Effector memory CD4-positive, alpha-beta T cell (primary cell): ENCODE measurements around the gene ADAM19.

Experiments
- DNase-seq, 3 donors: peaks; one replicate each; pipeline ENCODE4 v3.0.0-alpha.2; 2020
- H3K27ac ChIP-seq: 2 replicates; pipeline ENCODE4 v1.7.0; 2013; ENCODE audit warnings: mild to moderate bottlenecking, low read length, moderate library complexity; ENCODE audit not compliant: insufficient read depth, poor library complexity, severe bottlenecking
- H3K27me3 ChIP-seq: replicated peaks from 2 replicates; pipeline ENCODE4 v1.7.0; 2013; ENCODE audit warnings: mild to moderate bottlenecking, low read length; ENCODE audit not compliant: insufficient read depth, control insufficient read depth, poor library complexity, severe bottlenecking
- H3K36me3 ChIP-seq: 2 replicates; pipeline ENCODE4 v1.7.0; 2013; ENCODE audit warnings: mild to moderate bottlenecking, low read length, moderate library complexity; ENCODE audit not compliant: control insufficient read depth, insufficient read depth
- H3K4me1 ChIP-seq: 2 replicates; pipeline ENCODE4 v1.7.0; 2013; ENCODE audit warnings: low read length, mild to moderate bottlenecking; ENCODE audit not compliant: control insufficient read depth, insufficient read depth, poor library complexity, severe bottlenecking
- H3K4me3 ChIP-seq: 2 replicates; pipeline ENCODE4 v1.7.0; 2013; ENCODE audit warnings: low read length, low read depth, mild to moderate bottlenecking; ENCODE audit not compliant: insufficient read depth, poor library complexity, severe bottlenecking
- H3K9me3 ChIP-seq: 2 replicates; pipeline ENCODE4 v1.7.0; 2013; ENCODE audit warnings: mild to moderate bottlenecking, low read length, moderate library complexity; ENCODE audit not compliant: control insufficient read depth

ADAM19 gene

DNA sequence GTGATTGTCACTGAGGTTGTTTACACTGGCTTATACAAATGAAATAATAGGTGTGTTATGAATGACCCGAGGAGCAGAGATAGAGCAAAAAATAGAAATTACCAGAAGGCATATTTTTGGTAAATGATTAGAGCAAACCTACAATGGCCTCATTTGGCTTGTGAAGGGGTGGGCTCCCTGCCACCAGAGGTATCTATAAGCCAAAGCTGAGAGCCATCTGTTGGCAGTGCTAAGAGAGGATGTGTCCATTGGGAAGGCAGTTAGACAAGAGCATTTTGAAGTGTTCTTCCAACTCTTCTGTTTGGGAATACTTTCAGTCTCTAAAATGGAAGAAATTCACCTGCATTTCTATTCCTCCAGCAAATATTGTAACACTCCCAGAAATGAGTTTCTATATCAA is 104.9 kb downstream of the ADAM19 start:
- no peaks in the 10 kb centered on the region for H3K4me1 ChIP-seq
- no peak overlapping the region for H3K27ac ChIP-seq
- no peak overlapping the region for H3K4me3 ChIP-seq
- no peak for DNase-seq
- H3K9me3 ChIP-seq = no peaks in the 10 kb centered on the region
- peaks cover 5% of the 10 kb centered on the region for H3K36me3 ChIP-seq
- H3K27me3 ChIP-seq = no peaks in the 10 kb centered on the region

GRCh38 chr5:157469687-157470086 is 105.9 kb downstream of the ADAM19 start:
- Histone ChIP-seq H3K27me3 (no peaks in the 10 kb centered on the region), H3K27ac (no peak overlapping the region), H3K4me1 (no peaks in the 10 kb centered on the region), H3K36me3 (peaks cover 5% of the 10 kb centered on the region), H3K4me3 (no peak overlapping the region), H3K9me3 (no peaks in the 10 kb centered on the region)
- no peak for DNase-seq

DNA sequence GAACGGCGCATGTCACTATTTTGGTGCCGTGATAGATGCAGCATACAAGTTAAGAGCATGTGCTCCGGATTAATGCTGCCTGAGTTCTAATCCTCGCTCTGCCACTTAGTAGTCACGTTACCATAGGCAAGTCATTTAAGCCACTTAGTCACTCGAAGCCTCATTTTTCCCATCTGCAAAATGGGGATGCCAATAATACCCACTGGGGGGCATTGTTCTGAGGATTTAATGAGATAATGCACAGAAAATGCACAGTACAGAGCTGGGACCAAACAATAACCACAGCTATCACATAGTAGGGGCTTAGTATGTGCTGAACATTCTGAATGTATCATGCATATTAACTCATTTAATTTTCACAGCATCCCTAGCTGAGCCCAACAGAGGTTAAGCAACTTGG is 106.5 kb downstream of the ADAM19 start:
- Histone ChIP-seq H3K27me3 (no peaks in the 10 kb centered on the region), H3K4me1 (no peaks in the 10 kb centered on the region), H3K4me3 (no peak overlapping the region), H3K27ac (no peak overlapping the region), H3K36me3 (no peaks in the 10 kb centered on the region), H3K9me3 (no peaks in the 10 kb centered on the region)
- DNase-seq = no peak

DNA sequence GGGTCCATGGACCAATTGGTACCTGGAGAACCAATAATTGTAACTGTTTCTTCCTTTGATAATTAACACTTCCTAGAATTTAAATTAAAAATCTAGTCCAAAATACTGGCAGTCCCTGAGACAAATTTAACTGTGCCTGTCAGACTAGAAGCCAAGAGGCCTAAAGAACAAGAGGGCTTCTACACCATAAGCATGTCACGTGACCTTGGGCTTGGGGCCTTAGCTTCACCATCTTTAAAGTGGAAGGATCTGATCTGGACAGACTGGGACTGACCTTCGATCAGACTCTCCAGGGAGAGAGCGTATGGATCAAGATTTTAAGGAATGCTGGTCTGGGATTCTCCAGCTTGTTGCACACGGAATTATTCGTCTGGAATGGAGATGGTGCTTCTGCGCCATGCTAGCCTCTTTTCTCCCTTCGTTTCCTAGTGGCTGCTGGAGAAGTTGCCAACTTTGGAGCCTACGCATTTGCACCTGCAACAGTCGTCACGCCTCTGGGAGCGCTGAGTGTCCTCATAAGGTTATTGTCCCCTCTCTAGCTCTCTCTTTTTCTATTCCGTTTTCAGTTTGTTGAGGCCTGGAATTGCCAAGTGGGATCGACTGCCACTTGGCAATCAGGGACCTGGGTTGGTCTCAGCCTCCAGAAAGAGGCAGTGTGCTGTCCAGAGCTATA is 107.1 kb downstream of the ADAM19 start:
- Histone ChIP-seq H3K9me3 (no peaks in the 10 kb centered on the region), H3K4me1 (no peaks in the 10 kb centered on the region), H3K27me3 (no peaks in the 10 kb centered on the region), H3K27ac (no peak overlapping the region), H3K36me3 (no peaks in the 10 kb centered on the region), H3K4me3 (no peak overlapping the region)
- DNase-seq = no peak

GRCh38 chr5:157464519-157465171 is 110.9 kb downstream of the ADAM19 start:
- no peak for DNase-seq
- H3K4me3 ChIP-seq = no peak overlapping the region

GRCh38 chr5:157463621-157464518 is 111.7 kb downstream of the ADAM19 start:
- DNase-seq = no peak
- H3K27ac ChIP-seq = no peak overlapping the region
- no peak overlapping the region for H3K4me3 ChIP-seq
- H3K9me3 ChIP-seq = no peaks in the 10 kb centered on the region
- H3K36me3 ChIP-seq = no peaks in the 10 kb centered on the region
- no peaks in the 10 kb centered on the region for H3K27me3 ChIP-seq
- peaks cover 3% of the 10 kb centered on the region for H3K4me1 ChIP-seq

More at GRCh38 chr5:157464519-157465171, 110.9 kb downstream of the ADAM19 start:
- no peaks in the 10 kb centered on the region for H3K36me3 ChIP-seq
- H3K27me3 ChIP-seq = no peaks in the 10 kb centered on the region
- H3K9me3 ChIP-seq = no peaks in the 10 kb centered on the region
- H3K27ac ChIP-seq = no peak overlapping the region
- H3K4me1 ChIP-seq = peaks cover 3% of the 10 kb centered on the region

GRCh38 chr5:157463081-157463480 is 112.5 kb downstream of the ADAM19 start:
- Histone ChIP-seq H3K9me3 (no peaks in the 10 kb centered on the region), H3K36me3 (no peaks in the 10 kb centered on the region)
- no peak for DNase-seq

DNA sequence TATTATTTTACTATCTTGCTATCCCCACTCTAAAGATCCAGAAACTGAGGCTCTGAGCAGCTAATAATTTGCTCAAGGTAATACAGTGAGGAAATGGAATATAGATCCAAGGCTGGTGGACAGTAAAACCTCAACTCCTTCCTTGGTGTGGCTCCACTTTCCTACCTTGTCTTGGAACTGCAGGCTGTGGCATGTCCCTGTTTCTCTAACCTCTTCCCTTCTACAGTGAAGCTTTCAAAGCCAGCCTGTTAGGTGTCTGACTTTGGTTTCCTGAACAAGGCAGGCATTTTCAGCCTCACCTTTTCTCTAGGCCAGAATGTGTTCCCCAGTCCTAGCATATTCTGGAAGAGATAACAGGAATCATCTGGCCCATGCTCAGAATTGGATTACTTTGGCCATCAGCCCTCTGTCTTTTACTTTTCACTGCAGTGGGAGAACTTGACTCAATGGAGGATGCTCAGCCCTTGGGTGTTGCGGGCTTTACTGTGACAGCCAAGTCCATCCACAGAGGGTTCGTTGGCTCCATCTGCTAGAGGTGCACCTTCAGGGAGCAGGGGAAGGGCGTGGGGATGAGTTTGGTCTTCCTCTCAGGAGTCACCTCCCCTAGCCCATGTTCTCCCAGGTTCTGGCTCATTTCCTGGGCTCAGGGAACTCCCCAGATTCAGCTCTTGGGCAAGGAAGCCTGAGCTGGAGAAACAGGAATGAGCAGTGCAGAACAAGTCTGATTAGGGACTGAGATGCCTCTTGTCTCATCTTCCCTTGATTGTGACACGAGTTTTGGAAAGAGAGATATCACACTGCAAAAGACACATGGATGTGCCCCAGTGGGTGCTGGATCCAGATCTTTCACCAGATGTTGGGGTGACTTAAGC is 114.4 kb downstream of the ADAM19 start:
- no peaks in the 10 kb centered on the region for H3K27me3 ChIP-seq
- H3K4me3 ChIP-seq = no peak overlapping the region
- DNase-seq = no peak
- H3K36me3 ChIP-seq = no peaks in the 10 kb centered on the region
- H3K4me1 ChIP-seq = peaks cover 3% of the 10 kb centered on the region
- H3K27ac ChIP-seq = no peak overlapping the region
- H3K9me3 ChIP-seq = no peaks in the 10 kb centered on the region

More at GRCh38 chr5:157463081-157463480, 112.5 kb downstream of the ADAM19 start:
- peaks cover 3% of the 10 kb centered on the region for H3K4me1 ChIP-seq
- no peak overlapping the region for H3K27ac ChIP-seq
- H3K4me3 ChIP-seq = no peak overlapping the region
- H3K27me3 ChIP-seq = no peaks in the 10 kb centered on the region

DNA sequence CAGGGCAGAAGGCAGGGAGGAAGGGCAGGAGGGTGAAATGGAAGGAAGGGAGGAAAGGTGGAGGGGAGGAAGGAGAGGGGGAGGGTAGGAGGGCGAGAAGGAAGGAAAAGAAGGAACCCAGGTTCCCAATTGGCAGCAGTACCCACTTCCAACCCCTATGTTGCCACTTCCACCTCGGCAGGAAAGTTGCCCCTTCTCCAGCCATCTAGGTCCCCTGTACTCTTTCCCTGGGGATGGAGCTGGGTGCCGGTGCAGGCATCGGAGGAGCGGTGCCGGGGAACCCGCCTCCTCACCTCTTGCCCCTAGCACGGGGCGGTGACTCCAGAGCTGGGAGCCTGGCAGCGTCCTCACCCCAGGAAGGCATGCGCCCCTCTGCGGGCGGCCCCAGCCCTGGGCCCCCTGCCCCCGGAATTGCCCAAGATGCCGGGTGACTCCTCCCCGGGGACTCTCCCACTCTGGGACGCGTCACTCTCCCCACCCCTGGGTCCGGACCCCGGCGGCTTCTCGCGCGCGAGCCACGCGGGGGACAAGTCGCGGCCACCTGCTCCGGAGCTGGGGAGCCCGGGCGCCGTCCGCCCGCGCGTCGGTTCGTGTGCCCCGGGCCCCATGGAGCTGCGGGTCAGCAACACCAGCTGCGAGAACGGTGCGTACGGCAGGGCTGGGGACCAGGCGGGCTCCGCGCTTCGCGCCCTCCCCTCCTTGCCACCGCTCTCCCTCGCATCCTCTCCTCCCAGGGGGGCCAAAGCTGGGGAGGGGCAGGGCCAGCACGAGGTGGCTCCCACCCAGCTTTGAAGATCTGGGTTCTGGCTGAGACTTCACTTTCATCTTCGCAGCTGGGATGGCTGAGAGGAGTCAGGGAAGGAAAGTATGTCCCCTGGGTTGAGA is 115.6 kb downstream of the ADAM19 start, which contains the start of gene NIPAL4:
Gene NIPAL4 (plus strand): TSS at position 499 of the 885 bp plus-strand sequence. CDS start 108 bp downstream, at position 607.
- H3K4me1 ChIP-seq = peaks cover 3% of the 10 kb centered on the region
- peak in 2 of 3 donors; percentile 14 to 15 for DNase-seq
- no peaks in the 10 kb centered on the region for H3K36me3 ChIP-seq
- H3K27ac ChIP-seq = no peak within 1 kb of the TSS
- H3K9me3 ChIP-seq = no peaks in the 10 kb centered on the region
- no peaks in the 10 kb centered on the region for H3K27me3 ChIP-seq
- peak within 1 kb of the TSS; percentile 56 for H3K4me3 ChIP-seq
